NCI-H2227 treated with DMSO at 0.1 percent for 48 hours (cell line): ENCODE results near the gene FAM114A1.
A peak's percentile ranks its signal among the peaks of the same experiment; 100 is the strongest.

Source experiments
- DNase-seq: peaks from one replicate; lab custom pipeline; 2025; lab: John Stamatoyannopoulos, UW

Gene FAM114A1

GRCh38 chr4:38867478-38868058, at the start of gene FAM114A1:
FAM114A1 (plus strand) TSS chr4:38867806; CDS start chr4:38878079, 10,273 bp downstream.
- DNase-seq, result peak; percentile 30

- no peak for DNase-seq
Measured at GRCh38 chr4:38818441-38818976, 49.1 kb upstream of the FAM114A1 start.

GRCh38 chr4:38819569-38819968, 48.0 kb upstream of the FAM114A1 start:
- no peak for DNase-seq

- DNase-seq, result no peak
Measured at GRCh38 chr4:38820329-38821061, 47.1 kb upstream of the FAM114A1 start.

- DNase-seq, result no peak
Measured at GRCh38 chr4:38821739-38822138, 45.9 kb upstream of the FAM114A1 start.

- DNase-seq, result no peak
Measured at GRCh38 chr4:38822748-38823303, 44.8 kb upstream of the FAM114A1 start.

GRCh38 chr4:38823766-38824165, 43.8 kb upstream of the FAM114A1 start:
- DNase-seq, result no peak

GRCh38 chr4:38829237-38829636, 38.4 kb upstream of the FAM114A1 start:
- DNase-seq, result no peak

- no peak for DNase-seq
Measured at GRCh38 chr4:38831653-38832052, 36.0 kb upstream of the FAM114A1 start.

GRCh38 chr4:38832206-38832605, 35.4 kb upstream of the FAM114A1 start:
- DNase-seq, result no peak

GRCh38 chr4:38832624-38833528, 34.7 kb upstream of the FAM114A1 start:
- DNase-seq, result no peak

GRCh38 chr4:38834570-38834969, 33.0 kb upstream of the FAM114A1 start:
- no peak for DNase-seq

- DNase-seq, result no peak
Measured at GRCh38 chr4:38837334-38837733, 30.3 kb upstream of the FAM114A1 start.

- no peak for DNase-seq
Measured at GRCh38 chr4:38837849-38838248, 29.8 kb upstream of the FAM114A1 start.

GRCh38 chr4:38842994-38843393, 24.6 kb upstream of the FAM114A1 start:
- no peak for DNase-seq

GRCh38 chr4:38846015-38846414, 21.6 kb upstream of the FAM114A1 start:
- DNase-seq, result no peak

- no peak for DNase-seq
Measured at GRCh38 chr4:38855466-38855865, 12.1 kb upstream of the FAM114A1 start.

- DNase-seq, result no peak
Measured at GRCh38 chr4:38856046-38856445, 11.6 kb upstream of the FAM114A1 start.

GRCh38 chr4:38856524-38857337, 10.9 kb upstream of the FAM114A1 start, which contains the start of gene TLR6:
TLR6 (minus strand) TSS chr4:38856817; CDS start chr4:38829473, 27,344 bp downstream.
- DNase-seq, result peak; percentile 35

- DNase-seq, result no peak
Measured at GRCh38 chr4:38857354-38858096, 10.1 kb upstream of the FAM114A1 start.

- no peak for DNase-seq
Measured at GRCh38 chr4:38858097-38858420, 9.5 kb upstream of the FAM114A1 start.
